Upper lobe of left lung (tissue), 4 donors: ENCODE results near the gene KCNMA1.

Experiments
- EP300 ChIP-seq, 4 donors: sonication (generic); formaldehyde crosslinking; IDR thresholded peaks; one replicate each; pipeline ENCODE4 v1.5.1; 2017; ENCODE audit warnings: antibody characterized with exemption in 4 of 4, control low read depth in 2 of 4
- TF ChIP-seq, protein P1 (sequence below), 6 experiments: fragments of 450-650 bp in 4 of 6; fragments of 200-600 bp in 2 of 6; sonication (generic) in 2 of 6; IDR thresholded peaks; one replicate each; pipeline ENCODE4 v1.5.1; 2016 to 2019; ENCODE audit warnings: antibody characterized with exemption in 6 of 6

DNA sequence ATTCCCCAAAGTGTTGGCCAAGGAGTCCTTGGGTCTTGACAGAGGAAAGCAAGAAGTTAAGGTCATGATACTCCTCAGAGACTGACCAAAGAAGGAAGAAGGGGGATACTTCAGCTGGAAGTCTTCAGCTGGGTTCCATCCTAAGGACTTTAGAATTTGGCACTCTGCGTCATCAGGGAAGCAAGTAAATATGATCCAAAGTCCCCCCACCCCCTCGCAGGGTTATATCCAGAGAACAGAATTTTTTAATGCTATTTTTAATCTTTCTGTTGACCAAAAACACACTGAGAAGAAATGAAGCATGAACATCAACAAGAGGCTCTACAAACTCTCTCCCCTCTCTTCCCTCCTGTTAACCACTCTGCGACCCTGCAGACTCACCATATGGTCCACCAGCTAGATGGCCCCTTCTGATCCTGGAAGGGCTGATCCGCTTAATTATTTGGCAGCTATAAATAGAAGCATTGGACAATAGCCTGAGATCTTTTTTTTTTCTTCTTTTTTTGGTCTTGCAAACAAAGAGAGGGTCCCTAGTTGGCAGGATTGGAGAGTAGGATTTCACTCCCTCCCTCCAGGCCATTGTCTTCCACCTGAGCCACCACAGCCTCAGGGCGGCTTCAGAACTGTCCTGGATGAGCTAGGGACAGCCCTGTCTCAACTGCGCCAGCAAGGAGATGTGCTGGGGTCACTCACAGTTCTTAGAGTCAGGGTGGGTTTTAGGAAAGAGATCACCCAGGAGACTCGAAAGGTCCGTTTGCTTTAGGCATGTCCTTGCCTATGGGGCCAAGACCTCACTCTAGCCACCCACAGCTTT, 196.0 kb downstream of the KCNMA1 start:
- TF ChIP-seq, protein P1, sequence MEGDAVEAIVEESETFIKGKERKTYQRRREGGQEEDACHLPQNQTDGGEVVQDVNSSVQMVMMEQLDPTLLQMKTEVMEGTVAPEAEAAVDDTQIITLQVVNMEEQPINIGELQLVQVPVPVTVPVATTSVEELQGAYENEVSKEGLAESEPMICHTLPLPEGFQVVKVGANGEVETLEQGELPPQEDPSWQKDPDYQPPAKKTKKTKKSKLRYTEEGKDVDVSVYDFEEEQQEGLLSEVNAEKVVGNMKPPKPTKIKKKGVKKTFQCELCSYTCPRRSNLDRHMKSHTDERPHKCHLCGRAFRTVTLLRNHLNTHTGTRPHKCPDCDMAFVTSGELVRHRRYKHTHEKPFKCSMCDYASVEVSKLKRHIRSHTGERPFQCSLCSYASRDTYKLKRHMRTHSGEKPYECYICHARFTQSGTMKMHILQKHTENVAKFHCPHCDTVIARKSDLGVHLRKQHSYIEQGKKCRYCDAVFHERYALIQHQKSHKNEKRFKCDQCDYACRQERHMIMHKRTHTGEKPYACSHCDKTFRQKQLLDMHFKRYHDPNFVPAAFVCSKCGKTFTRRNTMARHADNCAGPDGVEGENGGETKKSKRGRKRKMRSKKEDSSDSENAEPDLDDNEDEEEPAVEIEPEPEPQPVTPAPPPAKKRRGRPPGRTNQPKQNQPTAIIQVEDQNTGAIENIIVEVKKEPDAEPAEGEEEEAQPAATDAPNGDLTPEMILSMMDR (IDR thresholded peaks at IDR 0.05), result no peak
- no peak for TF ChIP-seq EP300 (IDR thresholded peaks at IDR 0.05)
